ENCODE data around the gene CD109.

DNA sequence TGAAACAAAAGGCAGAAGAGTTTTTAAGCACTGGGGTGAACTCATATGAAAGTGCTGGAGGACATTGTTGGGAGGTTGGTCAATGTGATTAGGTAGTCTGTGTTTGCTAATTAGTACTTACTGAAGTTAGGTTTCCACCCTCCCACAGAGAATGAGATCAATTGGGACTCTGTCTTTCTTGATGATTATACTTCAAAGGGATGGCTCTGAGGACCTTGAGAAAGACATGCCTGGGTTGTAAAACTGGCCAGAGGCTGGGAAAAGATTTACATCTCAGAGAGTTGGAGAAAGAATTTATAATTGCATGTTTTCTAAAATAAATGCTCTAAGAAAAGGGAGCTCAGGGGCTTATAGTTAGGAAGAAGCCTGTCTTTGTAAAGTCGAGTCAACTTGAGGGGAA lies 74.0 kb downstream of the CD109 start:
- TF ChIP-seq, protein P1, sequence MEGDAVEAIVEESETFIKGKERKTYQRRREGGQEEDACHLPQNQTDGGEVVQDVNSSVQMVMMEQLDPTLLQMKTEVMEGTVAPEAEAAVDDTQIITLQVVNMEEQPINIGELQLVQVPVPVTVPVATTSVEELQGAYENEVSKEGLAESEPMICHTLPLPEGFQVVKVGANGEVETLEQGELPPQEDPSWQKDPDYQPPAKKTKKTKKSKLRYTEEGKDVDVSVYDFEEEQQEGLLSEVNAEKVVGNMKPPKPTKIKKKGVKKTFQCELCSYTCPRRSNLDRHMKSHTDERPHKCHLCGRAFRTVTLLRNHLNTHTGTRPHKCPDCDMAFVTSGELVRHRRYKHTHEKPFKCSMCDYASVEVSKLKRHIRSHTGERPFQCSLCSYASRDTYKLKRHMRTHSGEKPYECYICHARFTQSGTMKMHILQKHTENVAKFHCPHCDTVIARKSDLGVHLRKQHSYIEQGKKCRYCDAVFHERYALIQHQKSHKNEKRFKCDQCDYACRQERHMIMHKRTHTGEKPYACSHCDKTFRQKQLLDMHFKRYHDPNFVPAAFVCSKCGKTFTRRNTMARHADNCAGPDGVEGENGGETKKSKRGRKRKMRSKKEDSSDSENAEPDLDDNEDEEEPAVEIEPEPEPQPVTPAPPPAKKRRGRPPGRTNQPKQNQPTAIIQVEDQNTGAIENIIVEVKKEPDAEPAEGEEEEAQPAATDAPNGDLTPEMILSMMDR (IDR thresholded peaks at IDR 0.05): no peak
- no peak for TF ChIP-seq POLR2AphosphoS5 (IDR thresholded peaks at IDR 0.05)
